Muscle of back (tissue), 11 donors: Measurements from ENCODE around the gene KLRC3. TPM values are rescaled to one million over a fixed set of nuclear protein-coding genes. Genes with fewer than 3 reads are reported as not detected.
"Not testable (repeated sequence)": the region's sequence is repeated elsewhere in the genome, so short reads cannot be mapped to it uniquely, and the experiment has no call there.

Experiments used
- DNase-seq, 3 donors: peaks; one replicate each; pipeline versions ENCODE4 v3.0.0 to v3.0.0-alpha.2; 2013
- polyA plus RNA-seq, 10 donors: library from polyadenylated mRNA; unstranded; fragments of 120-200 nt; gene quantifications; one replicate each; pipeline ENCODE4 v1.2.1, GENCODE V29; 2013; ENCODE audit not compliant: insufficient read length in 10 of 10

The KLRC3 gene
- polyA plus RNA-seq, 10 donors: 0.19 to 0.32 TPM; not detected in 8

DNA sequence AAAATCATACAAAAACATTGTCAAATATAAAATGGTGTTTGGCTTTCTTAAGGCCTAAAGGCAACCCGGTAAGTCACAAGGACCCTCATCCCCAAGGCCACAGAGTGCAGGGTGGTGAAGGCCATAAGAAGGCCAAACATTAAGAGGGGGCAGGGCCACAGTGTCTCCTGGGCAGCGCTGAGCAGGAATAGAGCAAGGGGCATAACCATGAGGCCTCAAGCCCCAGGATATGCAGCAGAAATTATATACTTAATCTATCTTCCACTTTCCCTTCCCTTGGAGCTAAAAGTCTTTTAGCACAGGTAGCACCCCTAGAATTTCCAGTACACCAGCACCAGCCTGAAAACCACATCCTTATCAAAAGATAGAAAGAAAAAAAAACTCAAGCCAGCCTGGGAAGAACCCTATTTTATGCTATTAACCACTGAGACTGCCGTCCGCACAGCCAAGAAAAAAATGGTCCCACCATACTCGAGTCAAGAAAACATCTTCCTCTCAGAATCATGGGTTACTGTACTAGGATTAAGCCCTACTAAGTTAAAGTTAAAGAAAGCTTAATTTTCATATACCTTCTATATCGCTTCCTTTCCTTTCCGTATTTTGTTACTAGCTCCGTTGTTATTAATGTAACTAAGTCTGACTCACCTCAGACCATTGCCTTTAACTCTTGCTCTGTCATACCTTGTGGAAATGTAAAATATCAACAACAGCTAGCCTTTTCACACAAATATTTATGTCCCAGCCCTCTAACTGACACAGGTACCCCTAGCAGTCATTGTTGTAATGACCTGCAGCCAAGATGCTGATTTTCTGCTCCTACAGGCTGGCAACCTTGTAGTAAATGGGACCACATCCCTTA, 50.6 kb downstream of the KLRC3 start:
- DNase-seq: no peak

DNA sequence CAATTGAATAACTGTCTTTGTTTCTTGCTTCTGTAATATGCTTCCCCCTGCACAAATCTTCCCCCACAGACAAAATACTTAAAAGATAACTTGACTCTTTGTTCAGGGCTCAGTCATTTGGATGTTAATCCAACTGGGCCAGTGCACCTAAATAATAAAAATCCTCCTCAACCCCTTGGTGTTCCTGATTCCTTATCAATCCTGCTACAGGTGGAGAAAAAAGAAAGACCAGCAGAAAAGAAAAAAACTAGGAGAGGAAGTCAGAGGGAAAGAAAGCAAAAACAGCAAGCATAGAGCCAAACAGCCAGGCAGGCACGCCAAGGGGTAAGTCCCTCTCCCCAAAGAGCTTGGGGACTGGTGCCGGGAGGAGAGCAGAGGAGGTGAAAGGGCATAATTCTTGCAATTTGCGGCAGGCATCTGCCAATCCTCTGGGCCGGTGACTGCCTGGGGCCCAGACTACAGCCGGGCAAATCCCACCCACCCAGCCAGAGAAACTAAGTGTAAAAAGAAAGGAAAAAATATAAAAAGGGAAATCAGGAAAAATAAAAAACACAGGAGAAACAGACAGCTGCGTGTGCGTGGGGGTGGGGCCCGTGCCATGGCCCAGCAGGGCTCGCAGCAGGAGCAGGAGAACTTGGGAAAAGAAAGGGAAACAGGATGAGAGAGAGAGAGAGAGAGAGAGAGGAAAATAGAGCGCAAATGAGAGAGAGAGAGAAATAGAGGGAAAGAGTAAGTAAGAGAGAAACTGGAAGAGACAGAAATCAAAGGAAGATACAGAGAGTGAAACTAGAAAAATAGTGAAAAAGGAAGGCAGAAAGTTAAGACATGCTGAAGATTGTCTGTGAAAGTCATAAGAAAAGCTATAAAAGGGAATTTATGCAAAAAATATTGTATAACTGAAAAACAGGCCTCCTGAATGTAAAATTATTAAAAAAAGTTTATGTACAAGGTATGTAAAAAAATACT, 51.9 kb downstream of the KLRC3 start:
- DNase-seq: no peak

DNA sequence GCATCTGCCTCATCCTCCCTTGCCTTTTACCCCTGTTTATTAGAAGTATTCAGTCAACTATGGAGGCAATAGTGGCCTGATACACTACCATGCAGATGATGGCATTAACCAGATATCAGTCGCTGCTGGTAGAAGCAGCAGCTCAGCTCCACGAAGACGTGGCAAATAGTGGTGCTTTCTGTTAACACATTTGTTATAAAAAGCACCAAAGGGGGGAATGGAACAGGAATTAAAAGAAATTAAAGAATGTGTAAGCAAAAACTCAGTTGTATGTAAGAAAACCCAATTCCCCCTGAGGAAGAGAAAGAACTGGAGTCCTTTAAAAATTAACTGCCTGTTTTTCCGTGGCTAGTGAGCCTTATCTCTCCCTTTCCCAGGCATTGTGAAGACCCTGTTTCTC, 52.7 kb downstream of the KLRC3 start:
- not testable (repeated sequence) for DNase-seq

DNA sequence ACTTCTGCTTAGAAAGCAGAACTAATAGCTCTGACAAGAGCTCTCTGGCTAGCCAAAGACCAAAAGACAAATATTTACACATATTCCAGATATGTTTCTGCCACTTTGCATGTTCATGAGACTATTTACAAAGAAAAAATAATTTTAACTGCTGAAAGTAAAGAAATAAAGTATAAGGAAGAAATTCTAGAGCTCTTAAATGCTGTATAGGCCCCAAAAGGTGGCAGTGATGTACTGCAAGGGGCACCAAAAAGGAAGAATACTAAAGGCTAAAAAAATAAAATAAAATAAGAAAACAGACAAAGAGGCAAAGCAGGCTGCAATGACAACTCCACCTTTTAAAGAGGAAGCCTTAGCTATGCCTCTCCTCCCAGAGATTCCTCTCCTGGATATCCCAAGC, 53.5 kb downstream of the KLRC3 start:
- peak in 2 of 3 donors; percentile 14 to 36 for DNase-seq

DNA sequence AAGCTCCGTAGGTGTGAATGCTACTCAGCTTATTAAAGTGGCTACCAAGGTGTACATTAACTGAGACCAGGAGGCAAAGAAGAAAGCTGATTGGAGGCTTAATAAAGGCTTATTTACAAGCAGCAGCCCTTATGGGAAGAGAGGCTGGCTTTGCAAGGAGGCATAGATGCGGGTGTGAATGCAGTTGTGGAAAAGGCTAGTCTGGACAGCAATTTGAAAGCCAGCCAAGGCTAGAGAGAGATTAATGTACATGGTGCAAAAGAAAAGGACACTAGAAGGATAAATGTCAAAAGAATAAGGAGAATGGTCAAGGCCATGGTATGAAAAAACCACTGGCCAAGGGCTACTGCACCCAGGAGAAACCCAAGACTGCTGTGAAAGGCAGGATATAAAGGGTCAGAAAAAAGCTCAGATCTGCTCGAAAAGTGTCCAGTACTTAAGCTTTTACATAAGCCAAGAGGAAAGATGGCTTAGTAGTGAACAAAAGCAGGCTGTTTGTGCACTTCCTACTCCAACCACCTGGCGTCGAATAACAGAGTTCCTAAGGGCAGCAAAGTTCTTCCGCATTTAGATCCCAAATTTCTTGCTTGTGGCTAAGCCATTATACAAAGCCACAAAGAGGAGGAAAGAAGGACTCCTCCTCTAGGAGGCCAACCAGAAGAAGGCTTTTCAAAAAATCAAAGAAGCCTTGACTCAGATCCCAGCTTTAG, 54.5 kb downstream of the KLRC3 start:
- DNase-seq: peak in 2 of 3 donors; percentile 11 to 63

DNA sequence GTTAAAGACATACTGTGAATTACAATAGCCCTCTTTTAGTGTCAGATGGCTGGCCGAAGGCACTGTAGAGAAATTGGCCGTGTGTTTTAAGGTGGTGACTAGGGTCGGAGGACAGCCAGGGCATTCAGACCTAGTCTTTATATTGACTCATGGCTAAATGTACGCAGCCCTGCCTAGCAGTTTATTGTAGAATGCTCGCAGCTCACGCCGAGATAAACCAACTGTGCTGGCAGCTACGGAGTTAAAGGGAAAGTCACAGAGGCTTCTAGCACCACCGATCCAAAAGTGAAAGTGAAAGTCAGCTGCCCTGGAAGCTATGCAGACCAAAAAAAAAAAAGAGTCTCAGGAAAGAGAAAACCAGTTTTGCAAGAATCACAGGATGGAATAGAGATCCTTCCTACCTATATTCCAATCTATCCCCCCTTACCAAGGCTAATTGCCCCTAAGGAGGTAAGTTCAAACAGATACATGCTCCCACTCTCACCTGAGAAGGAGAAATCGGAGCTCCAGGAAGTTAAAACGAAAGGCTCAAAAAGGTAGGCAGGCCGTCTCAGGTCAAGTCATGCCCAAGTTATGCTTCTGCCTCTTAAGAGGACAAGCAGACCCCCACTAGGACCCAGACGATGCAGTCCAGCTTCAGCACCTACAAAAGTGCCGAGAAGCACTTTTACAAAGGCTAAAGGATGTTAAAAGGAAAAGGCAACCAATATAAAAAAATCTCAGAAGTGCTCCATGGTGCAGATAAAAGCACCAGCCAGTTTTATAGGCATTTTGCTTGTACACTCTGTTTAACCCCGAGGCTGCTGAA, 55.4 kb downstream of the KLRC3 start:
- DNase-seq: peak; percentile 85 to 94 (median 85)

DNA sequence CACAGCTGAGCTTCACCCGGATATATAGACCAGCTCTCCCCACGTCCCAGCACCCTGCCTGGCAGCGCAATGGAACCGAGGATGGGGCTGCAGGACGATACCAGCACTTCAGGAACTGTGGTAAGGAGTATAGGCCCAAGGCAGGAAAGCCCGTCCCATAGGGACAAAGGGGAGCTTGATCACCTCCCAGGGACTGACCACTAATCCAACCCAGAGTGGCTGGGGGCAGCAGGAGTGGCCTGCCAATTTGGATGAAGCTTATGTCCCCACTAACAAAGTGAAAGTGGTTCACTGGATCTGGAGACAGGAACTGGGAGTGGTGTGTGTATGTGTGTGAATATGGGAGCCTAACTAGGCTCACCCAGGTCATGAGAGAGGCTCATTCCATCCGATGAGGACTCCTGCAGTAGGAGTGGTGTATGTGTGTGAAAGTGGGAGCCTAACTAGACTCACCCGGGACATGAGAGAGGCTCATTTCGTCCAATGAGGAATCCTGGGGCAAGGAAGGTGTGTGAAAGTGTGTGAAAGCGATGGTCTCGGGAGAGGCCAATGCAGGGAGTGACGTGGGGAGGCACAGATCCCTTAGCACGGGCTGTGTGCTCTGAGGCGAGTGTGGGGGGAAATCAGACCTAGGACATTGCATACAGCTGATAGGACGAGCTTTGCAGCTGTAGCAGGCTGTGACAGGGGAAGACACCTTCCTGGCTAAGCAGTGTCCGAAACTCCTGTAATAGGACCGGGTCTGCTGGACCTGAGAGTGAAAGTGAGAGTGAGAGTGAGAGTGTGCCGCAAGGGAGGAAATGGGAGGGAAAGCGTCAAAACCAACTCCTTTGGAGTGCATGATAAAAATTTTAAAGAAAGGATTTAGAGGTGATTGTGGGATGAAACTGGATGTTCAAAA, 56.2 kb downstream of the KLRC3 start:
- peak; percentile 47 to 91 (median 59) for DNase-seq

DNA sequence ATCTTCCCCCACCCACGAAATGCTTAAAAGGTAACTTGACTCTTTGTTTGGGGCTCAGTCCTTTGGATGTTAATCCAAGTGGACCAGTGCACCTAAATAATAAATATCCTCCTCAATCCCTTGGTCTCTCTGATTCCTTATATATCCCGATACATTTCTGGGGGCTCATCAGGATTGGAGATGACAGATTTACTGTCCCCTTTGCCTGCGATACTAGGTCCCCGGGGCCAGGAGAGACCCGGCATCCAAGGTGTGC, 56.8 kb downstream of the KLRC3 start:
- no peak for DNase-seq

DNA sequence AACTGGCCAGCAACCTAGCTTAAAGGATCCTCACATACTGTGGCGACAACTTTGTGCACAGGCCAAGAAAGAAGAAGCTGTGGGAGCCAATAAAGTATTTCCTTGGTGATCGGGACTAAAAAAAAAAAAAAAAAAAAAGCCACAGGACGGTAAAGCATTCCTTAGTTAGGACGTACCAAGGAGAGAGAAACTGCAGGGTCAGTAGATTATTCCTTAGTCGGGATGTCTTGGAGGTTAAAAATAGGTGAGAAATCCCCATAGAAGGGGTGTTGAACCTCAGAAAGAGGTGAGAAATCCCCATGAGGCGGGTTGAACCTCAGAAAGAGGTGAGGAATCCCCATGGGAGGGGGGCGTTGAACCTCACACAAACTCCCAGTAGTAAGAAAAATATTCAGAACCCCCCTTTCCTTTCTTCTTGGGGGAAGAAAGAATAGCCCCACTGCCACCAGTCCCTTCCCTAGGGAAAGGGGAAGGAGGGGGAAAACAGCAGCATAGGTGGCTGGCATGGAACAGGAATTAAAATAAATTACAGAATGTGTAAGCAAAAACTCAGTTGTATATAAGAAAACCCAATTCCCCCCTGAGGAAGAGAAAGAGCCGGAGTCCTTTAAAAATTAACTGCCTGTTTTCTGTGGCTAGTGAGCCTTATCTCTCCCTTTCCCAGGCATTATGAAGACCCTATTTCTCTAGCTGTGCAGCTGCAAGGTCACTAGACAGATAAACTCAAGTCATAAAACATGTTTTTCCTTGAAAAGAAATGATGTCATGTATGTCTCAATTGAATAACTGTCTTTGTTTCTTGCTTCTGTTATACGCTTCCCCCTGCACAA, 57.4 kb downstream of the KLRC3 start:
- DNase-seq: peak in 2 of 3 donors; percentile 16 to 44

DNA sequence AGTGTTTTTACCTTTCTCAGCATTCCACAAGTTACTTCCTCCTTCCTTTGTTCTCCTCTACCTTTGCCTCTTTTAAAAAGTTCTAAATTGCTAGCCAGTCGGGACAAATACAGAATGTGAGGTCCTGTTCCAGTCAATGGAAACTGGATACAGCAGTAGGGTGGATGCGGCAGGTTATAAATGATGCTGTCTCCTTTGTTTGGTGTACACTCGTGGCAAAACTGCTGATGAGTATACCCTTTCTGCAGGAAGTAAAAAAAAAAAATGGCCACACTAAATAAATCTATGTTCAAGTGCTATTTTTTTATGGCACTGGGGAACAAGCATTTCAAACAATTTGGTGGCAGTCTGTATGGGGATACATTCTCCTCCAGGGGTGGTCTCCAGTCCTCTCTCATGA, 58.1 kb downstream of the KLRC3 start:
- DNase-seq: no peak

Other genes with a start within 250 kb of the KLRC3 start
- 1 to 10 TPM in 4 of 10 donors, under 1 TPM in 6; 0.17 to 1.6 (median 0.79) TPM for gene OLR1, start 248.5 kb downstream of the KLRC3 start, polyA plus RNA-seq
- gene TMEM52B, start 241.6 kb downstream of the KLRC3 start, polyA plus RNA-seq: under 1 TPM in 6 of 10 donors, not detected in 4; 0.07 to 0.49 (median 0.16) TPM
- 10 to 100 TPM; 19.6 to 29.2 (median 24.8) TPM for gene GABARAPL1, start 207.7 kb downstream of the KLRC3 start, polyA plus RNA-seq
- 1 to 10 TPM in 2 of 10 donors, under 1 TPM in 8; 0.23 to 1.8 (median 0.49) TPM for gene KLRD1, start 112.7 kb downstream of the KLRC3 start, polyA plus RNA-seq
- gene KLRK1, start 30.6 kb downstream of the KLRC3 start, polyA plus RNA-seq: 1 to 10 TPM in 2 of 10 donors, under 1 TPM in 8; 0.20 to 2.0 (median 0.45) TPM
- under 1 TPM in 2 of 10 donors, not detected in 8; 0.35 to 0.41 TPM for gene KLRC4, start 10.8 kb downstream of the KLRC3 start, polyA plus RNA-seq
- gene KLRC2, start 15.4 kb upstream of the KLRC3 start, polyA plus RNA-seq: under 1 TPM in 3 of 10 donors, not detected in 7; 0.29 to 0.56 (median 0.47) TPM
- 1 to 10 TPM in 2 of 10 donors, under 1 TPM in 6, not detected in 2; 0.21 to 1.5 (median 0.38) TPM for gene KLRC1, start 32.8 kb upstream of the KLRC3 start, polyA plus RNA-seq
- gene EIF2S3B, start 85.3 kb upstream of the KLRC3 start, polyA plus RNA-seq: 1 to 10 TPM in 5 of 10 donors, under 1 TPM in 5; 0.38 to 7.6 (median 0.95) TPM
- 10 to 100 TPM; 26.9 to 37.5 (median 29.4) TPM for gene MAGOHB, start 193.0 kb upstream of the KLRC3 start, polyA plus RNA-seq